ENCODE results near the gene ADORA2A.

DNA sequence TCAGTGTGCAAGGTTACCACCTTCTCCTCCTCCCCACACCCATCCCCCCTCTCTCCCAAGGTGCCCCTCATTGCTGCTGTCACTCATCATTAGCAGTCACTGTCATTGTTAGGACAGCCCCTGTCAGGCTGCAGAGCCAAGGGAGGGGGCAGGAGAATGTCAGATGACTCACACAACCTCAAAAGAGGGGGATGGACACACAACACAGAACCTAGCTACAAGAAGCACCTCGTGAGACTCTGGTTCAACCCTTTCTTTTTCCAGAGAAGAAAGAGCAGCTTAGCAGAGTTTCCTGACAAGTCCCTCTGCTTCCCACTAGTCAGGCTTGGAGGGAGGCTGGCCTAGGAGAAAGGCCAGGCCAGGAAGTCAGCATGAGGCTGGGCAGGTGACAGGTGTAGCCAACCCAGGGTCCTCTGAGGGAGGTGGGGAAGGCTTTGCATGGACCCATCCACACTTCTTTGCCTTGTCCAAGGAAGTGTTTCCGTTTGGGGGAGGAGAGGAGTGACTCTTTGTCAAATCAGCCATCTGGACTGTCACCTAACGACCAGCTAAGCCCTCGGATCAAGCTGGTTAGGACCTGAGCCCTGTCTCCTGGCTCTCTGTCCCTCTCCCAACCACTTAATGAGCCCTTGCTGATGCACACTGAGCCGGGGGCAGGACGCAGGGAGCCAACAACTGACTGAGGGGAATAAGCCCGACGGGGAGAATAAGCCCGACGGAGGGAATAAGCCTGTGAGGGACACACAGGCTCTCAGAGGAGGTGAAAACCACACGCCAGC, 18.3 kb downstream of the ADORA2A start:
- TF ChIP-seq POLR2A (IDR thresholded peaks at IDR 0.05): no peak
- TF ChIP-seq, protein P1, sequence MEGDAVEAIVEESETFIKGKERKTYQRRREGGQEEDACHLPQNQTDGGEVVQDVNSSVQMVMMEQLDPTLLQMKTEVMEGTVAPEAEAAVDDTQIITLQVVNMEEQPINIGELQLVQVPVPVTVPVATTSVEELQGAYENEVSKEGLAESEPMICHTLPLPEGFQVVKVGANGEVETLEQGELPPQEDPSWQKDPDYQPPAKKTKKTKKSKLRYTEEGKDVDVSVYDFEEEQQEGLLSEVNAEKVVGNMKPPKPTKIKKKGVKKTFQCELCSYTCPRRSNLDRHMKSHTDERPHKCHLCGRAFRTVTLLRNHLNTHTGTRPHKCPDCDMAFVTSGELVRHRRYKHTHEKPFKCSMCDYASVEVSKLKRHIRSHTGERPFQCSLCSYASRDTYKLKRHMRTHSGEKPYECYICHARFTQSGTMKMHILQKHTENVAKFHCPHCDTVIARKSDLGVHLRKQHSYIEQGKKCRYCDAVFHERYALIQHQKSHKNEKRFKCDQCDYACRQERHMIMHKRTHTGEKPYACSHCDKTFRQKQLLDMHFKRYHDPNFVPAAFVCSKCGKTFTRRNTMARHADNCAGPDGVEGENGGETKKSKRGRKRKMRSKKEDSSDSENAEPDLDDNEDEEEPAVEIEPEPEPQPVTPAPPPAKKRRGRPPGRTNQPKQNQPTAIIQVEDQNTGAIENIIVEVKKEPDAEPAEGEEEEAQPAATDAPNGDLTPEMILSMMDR (IDR thresholded peaks at IDR 0.05): no peak
